ENCODE results near the gene SEMA4A. TPM values are rescaled to one million over a fixed set of nuclear protein-coding genes. Genes with fewer than 3 reads are reported as not detected.
A peak's percentile ranks its signal among the peaks of the same experiment; 100 is the strongest.

SEMA4A gene
- polyA plus RNA-seq, 1 of the 3 experiments (the other 2 are of a cell fraction), result 1.3 TPM

DNA sequence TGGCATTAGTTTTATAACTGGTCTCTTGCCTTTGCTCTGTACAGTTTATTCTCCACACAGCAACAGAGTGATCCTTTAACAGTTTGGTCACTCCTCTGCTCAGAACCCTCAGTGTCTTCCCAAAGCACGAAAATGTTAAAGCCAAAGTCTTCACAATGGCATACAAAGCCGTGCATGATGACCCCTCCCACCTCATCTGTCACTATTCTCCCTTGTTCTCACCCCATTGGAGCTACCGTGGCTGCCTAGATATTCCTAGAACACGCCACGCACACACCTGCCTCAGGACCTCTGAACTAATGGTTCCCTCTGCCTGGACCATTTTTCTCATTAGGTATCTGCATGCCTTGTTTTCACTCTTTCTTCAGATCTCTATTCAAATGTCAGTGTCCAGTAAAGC lies 8.6 kb upstream of the SEMA4A start:
- no peak overlapping the region for H3K4me2 ChIP-seq
- peaks cover 40% of the 10 kb centered on the region for H4K20me1 ChIP-seq (ENCODE audit: insufficient read depth)
- no peaks in the 10 kb centered on the region for H3K9me3 ChIP-seq
- no peak for DNase-seq
- H3K4me3 ChIP-seq (ENCODE audit: low read depth in 2 of 2, low read length in 1 of 2), result no peak overlapping the region
- H3K9me2 ChIP-seq, result no peaks in the 10 kb centered on the region
- peak overlapping the region in 1 of 2 experiments; percentile 51; a peak in 1 of 4 replicates for H3K27ac ChIP-seq (ENCODE audit: low read depth in 2 of 2, low read length in 1 of 2)
- no peak overlapping the region for H2AFZ ChIP-seq (ENCODE audit: low read depth)
- WGBS (ENCODE audit: low lambda C conversion rate), result 89% methylated on average over 5 of the region's 5 CpGs
- TF ChIP-seq, protein P1, sequence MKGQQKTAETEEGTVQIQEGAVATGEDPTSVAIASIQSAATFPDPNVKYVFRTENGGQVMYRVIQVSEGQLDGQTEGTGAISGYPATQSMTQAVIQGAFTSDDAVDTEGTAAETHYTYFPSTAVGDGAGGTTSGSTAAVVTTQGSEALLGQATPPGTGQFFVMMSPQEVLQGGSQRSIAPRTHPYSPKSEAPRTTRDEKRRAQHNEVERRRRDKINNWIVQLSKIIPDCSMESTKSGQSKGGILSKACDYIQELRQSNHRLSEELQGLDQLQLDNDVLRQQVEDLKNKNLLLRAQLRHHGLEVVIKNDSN (IDR thresholded peaks at IDR 0.05; ENCODE audit: borderline replicate concordance, low read depth), result no peak
- no peak for TF ChIP-seq SIN3A (IDR thresholded peaks at IDR 0.05; ENCODE audit: borderline replicate concordance, low read depth, low read length)
- no peak for TF ChIP-seq EZH2phosphoT487 (IDR thresholded peaks at IDR 0.05; ENCODE audit: borderline replicate concordance, low read depth)
- CTCF ChIA-PET, result interaction anchor here (1.0 to 40.5 kb wide), 11 partner anchors 10 to 175 kb away, joined by 3 to 1559 read pairs (median 5); partner anchors contain the start of gene MEX3A
- POLR2A ChIA-PET, result no interaction called here
- H3K27me3 ChIP-seq (ENCODE audit: insufficient read depth), result no peaks in the 10 kb centered on the region
- H3K79me2 ChIP-seq (ENCODE audit: insufficient read depth), result no peaks in the 10 kb centered on the region
- H3K4me1 ChIP-seq (ENCODE audit: control insufficient read depth in 1 of 2, insufficient read depth in 2 of 2, low read depth in 1 of 2, low read length in 1 of 2), result peaks cover 12 to 15% of the 10 kb centered on the region in 2 experiments
- H3F3A ChIP-seq (replicated peaks; ENCODE audit: insufficient read depth), result peaks cover 72% of the 10 kb centered on the region
- no peak overlapping the region for H3K9ac ChIP-seq
- H3K36me3 ChIP-seq (replicated peaks in 1 of 2; ENCODE audit: control insufficient read depth in 1 of 2, insufficient read depth in 2 of 2, low read length in 1 of 2), result peaks cover 13 to 14% of the 10 kb centered on the region in 2 experiments

- ChIA-PET CTCF (interaction anchor here (0.6 to 40.5 kb wide), 27 partner anchors 9 to 180 kb away, joined by 3 to 1559 read pairs (median 4); partner anchors contain the start of genes MEX3A, SLC25A44 and SMG5), POLR2A (no interaction called here)
- peaks cover 5 to 9% of the 10 kb centered on the region in 2 experiments for H3K36me3 ChIP-seq (replicated peaks in 1 of 2; ENCODE audit: control insufficient read depth in 1 of 2, insufficient read depth in 2 of 2, low read length in 1 of 2)
- H3K9me3 ChIP-seq, result no peaks in the 10 kb centered on the region
- H3K9ac ChIP-seq, result no peak overlapping the region
- peaks cover 33% of the 10 kb centered on the region for H4K20me1 ChIP-seq (ENCODE audit: insufficient read depth)
- no peak overlapping the region for H2AFZ ChIP-seq (ENCODE audit: low read depth)
- TF ChIP-seq NFIC (IDR thresholded peaks at IDR 0.05; ENCODE audit: borderline replicate concordance) (no peak), RAD21 (IDR thresholded peaks at IDR 0.05; ENCODE audit: low read length) (no peak), TEAD4 (IDR thresholded peaks at IDR 0.05; ENCODE audit: borderline replicate concordance, insufficient read depth) (no peak), GATA2 (CRISPR knock-in tag; IDR thresholded peaks at IDR 0.05) (no peak), FOXM1 (IDR thresholded peaks at IDR 0.05; ENCODE audit: low read depth) (no peak), MAX (IDR thresholded peaks at IDR 0.05; ENCODE audit: low read depth) (no peak), EP300 (IDR thresholded peaks at IDR 0.05; ENCODE audit: borderline replicate concordance in 1 of 2, low read depth in 1 of 2, low read length in 1 of 2) (no peak), POLR2AphosphoS5 (IDR thresholded peaks at IDR 0.05; ENCODE audit: low read depth, low read length) (no peak), CHD2 (IDR thresholded peaks at IDR 0.05; ENCODE audit: low read length, partially characterized antibody) (no peak), MEF2A (IDR thresholded peaks at IDR 0.05; ENCODE audit: borderline replicate concordance, low read depth) (no peak), NRF1 (IDR thresholded peaks at IDR 0.05; ENCODE audit: low read depth, low read length) (no peak), EZH2phosphoT487 (IDR thresholded peaks at IDR 0.05; ENCODE audit: borderline replicate concordance, low read depth) (no peak), RCOR1 (IDR thresholded peaks at IDR 0.05; ENCODE audit: low read length) (no peak)
- TF ChIP-seq, protein P2, sequence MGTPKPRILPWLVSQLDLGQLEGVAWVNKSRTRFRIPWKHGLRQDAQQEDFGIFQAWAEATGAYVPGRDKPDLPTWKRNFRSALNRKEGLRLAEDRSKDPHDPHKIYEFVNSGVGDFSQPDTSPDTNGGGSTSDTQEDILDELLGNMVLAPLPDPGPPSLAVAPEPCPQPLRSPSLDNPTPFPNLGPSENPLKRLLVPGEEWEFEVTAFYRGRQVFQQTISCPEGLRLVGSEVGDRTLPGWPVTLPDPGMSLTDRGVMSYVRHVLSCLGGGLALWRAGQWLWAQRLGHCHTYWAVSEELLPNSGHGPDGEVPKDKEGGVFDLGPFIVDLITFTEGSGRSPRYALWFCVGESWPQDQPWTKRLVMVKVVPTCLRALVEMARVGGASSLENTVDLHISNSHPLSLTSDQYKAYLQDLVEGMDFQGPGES (IDR thresholded peaks at IDR 0.05; ENCODE audit: low read depth, low read length), result no peak
- H3K4me1 ChIP-seq (ENCODE audit: control insufficient read depth in 1 of 2, insufficient read depth in 2 of 2, low read depth in 1 of 2, low read length in 1 of 2), result peaks cover 12 to 15% of the 10 kb centered on the region in 2 experiments
- H3K27me3 ChIP-seq (ENCODE audit: insufficient read depth), result no peaks in the 10 kb centered on the region
- no peak for DNase-seq
- WGBS (ENCODE audit: low lambda C conversion rate), result 64% methylated on average over 2 of the region's 2 CpGs
- H3K4me2 ChIP-seq, result peak overlapping the region; percentile 61; the same call in 1 of the 2 replicates
- H3K27ac ChIP-seq (ENCODE audit: low read depth in 2 of 2, low read length in 1 of 2), result peak overlapping the region in 1 of 2 experiments; percentile 51; a peak in 2 of 4 replicates
- no peaks in the 10 kb centered on the region for H3K9me2 ChIP-seq
- H3K79me2 ChIP-seq (ENCODE audit: insufficient read depth), result no peaks in the 10 kb centered on the region
- H3K4me3 ChIP-seq (ENCODE audit: low read depth in 2 of 2, low read length in 1 of 2), result no peak overlapping the region
- peaks cover 63% of the 10 kb centered on the region for H3F3A ChIP-seq (replicated peaks; ENCODE audit: insufficient read depth)
Observed at GRCh38 chr1:156145650-156146019, 7.8 kb upstream of the SEMA4A start.
